Peyer's patch (tissue), 4 donors: Measurements from ENCODE around the gene CNTN5.

Source experiments
- POLR2A ChIP-seq, 2 donors: fragments of 450-650 bp; IDR thresholded peaks; one replicate each; pipeline ENCODE4 v1.5.1; 2017; ENCODE audit warnings: antibody characterized with exemption in 2 of 2, mild to moderate bottlenecking in 2 of 2, moderate library complexity in 2 of 2
- TF ChIP-seq, protein P1 (sequence below), 6 experiments: fragments of 450-650 bp in 4 of 6; fragments of 200-600 bp in 2 of 6; sonication (generic) in 1 of 6; IDR thresholded peaks; one replicate each; pipeline ENCODE4 v1.5.1; 2017 to 2019; ENCODE audit warnings: antibody characterized with exemption in 6 of 6, mild to moderate bottlenecking in 3 of 6, moderate library complexity in 1 of 6

DNA sequence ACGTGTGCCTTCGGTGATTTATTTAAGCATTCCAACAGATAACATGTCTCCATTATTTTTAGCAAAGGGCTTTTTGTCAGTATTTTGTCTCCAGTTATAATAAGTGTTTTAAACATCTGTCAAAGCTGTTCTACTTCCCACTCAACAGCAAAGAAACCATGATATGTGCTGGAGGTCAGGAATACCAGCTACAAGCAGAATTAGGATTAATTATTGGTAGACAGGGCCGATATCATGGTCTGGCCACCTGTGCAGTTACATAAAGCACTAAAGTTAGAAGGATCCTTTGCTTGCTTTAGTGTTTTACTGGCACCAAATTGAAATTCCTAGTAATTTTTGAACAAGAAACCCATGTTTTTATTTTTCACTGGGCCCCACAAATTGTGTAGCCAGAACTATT lies 1075.1 kb downstream of the CNTN5 start:
- no peak for TF ChIP-seq POLR2A (IDR thresholded peaks at IDR 0.05)
- TF ChIP-seq, protein P1, sequence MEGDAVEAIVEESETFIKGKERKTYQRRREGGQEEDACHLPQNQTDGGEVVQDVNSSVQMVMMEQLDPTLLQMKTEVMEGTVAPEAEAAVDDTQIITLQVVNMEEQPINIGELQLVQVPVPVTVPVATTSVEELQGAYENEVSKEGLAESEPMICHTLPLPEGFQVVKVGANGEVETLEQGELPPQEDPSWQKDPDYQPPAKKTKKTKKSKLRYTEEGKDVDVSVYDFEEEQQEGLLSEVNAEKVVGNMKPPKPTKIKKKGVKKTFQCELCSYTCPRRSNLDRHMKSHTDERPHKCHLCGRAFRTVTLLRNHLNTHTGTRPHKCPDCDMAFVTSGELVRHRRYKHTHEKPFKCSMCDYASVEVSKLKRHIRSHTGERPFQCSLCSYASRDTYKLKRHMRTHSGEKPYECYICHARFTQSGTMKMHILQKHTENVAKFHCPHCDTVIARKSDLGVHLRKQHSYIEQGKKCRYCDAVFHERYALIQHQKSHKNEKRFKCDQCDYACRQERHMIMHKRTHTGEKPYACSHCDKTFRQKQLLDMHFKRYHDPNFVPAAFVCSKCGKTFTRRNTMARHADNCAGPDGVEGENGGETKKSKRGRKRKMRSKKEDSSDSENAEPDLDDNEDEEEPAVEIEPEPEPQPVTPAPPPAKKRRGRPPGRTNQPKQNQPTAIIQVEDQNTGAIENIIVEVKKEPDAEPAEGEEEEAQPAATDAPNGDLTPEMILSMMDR (IDR thresholded peaks at IDR 0.05), result no peak
